ENCODE measurements around the gene AP5B1. TPM values are rescaled to one million over a fixed set of nuclear protein-coding genes. Genes with fewer than 3 reads are reported as not detected.

Gene AP5B1
- total and polyA plus RNA-seq, 2 of the 8 experiments (the other 6 are each of a cell fraction or from before 2014, with no cell fraction given) = 7.6 to 10.0 TPM

- no peak for TF ChIP-seq HDAC6 (IDR thresholded peaks at IDR 0.05; ENCODE audit: low read depth, low read length)
- TF ChIP-seq EP300 (IDR thresholded peaks at IDR 0.05; ENCODE audit: borderline replicate concordance in 1 of 2, low read depth in 2 of 2, low read length in 2 of 2) = no peak
- TF ChIP-seq EGR1 (IDR thresholded peaks at IDR 0.05; ENCODE audit: borderline replicate concordance, low read depth, low read length) = no peak
- no peak for TF ChIP-seq GABPA (IDR thresholded peaks at IDR 0.05; ENCODE audit: borderline replicate concordance, insufficient read depth, low read length)
- TF ChIP-seq TAF7 (optimal IDR thresholded peaks at IDR 0.05; ENCODE audit: borderline replicate concordance, low read depth, low read length) = no peak
- no peak for TF ChIP-seq ATF2 (IDR thresholded peaks at IDR 0.05; ENCODE audit: low read length)
- TF ChIP-seq TBP (IDR thresholded peaks at IDR 0.05; ENCODE audit: low read depth, low read length) = peak; percentile 38; the same call in 1 of the 2 replicates
- TF ChIP-seq RBBP5 (IDR thresholded peaks at IDR 0.05; ENCODE audit: borderline replicate concordance, low read depth, low read length) = no peak
- no peak for TF ChIP-seq SIN3A (conservative IDR thresholded peaks at IDR 0.05 in 1 of 2, IDR thresholded peaks at IDR 0.05 in 1 of 2; ENCODE audit: low read depth in 1 of 2, low read length in 2 of 2)
Observed at GRCh38 chr11:65744026-65744698, 36.6 kb downstream of the AP5B1 start (continued).
